Ishikawa (cell line): ENCODE results near the gene CTBS.

Experiments
- CREB1 ChIP-seq: IDR thresholded peaks from 2 replicates; pipeline ENCODE4 v1.6.1; 2012; ENCODE audit warnings: low read depth
- RAD21 ChIP-seq: IDR thresholded peaks from 2 replicates; pipeline ENCODE4 v1.6.1; 2012; ENCODE audit warnings: low read depth
- TAF1 ChIP-seq: IDR thresholded peaks from 2 replicates; pipeline ENCODE4 v1.6.1; 2012; ENCODE audit warnings: low read depth, mild to moderate bottlenecking
- TCF12 ChIP-seq: IDR thresholded peaks from 2 replicates; pipeline ENCODE4 v1.6.1; 2012; ENCODE audit warnings: low read depth
- USF1 ChIP-seq: IDR thresholded peaks from 2 replicates; pipeline ENCODE4 v1.6.1; 2012
- YY1 ChIP-seq: IDR thresholded peaks from 2 replicates; pipeline ENCODE4 v1.6.1; 2012; ENCODE audit warnings: low read depth

GRCh38 chr1:84550826-84551225 lies 23.4 kb downstream of the CTBS start:
- no peak for TF ChIP-seq RAD21
- no peak for TF ChIP-seq TCF12
- TF ChIP-seq CREB1, result no peak
- TF ChIP-seq USF1, result no peak
- TF ChIP-seq YY1, result no peak
- no peak for TF ChIP-seq TAF1
